K562 (cell line): ENCODE data around the gene CYP11A1. TPM values are rescaled to one million over a fixed set of nuclear protein-coding genes. Genes with fewer than 3 reads are reported as not detected.

Source experiments
- ATAC-seq: fragments of 200-7000 bp; cut with Tn5 transposase; 3 replicates; pipeline ENCODE4 v1.9.1; 2020; ENCODE audit warnings: moderate library complexity
- BruUV-seq: library from RNA; stranded (reverse); fragments of 400-500 nt; replicated peaks from 2 replicates; lab custom pipeline; 2021; lab: Mats Ljungman, UMichigan
- CTCF ChIA-PET: fragments of 300-600 bp; formaldehyde crosslinking; extraction: SDS; loops from one replicate; lab custom pipeline; 2021; ENCODE audit warnings: low intra/inter-chr PET ratio; lab: Yijun Ruan, JAX
- POLR2A ChIA-PET: fragments of 300-600, 350-650 bp; sonication (Branson Sonifier 250); formaldehyde crosslinking; extraction: SDS; loops from one replicate; lab custom pipeline; 2021; ENCODE audit warnings: antibody characterized with exemption, inconsistent platforms; lab: Yijun Ruan, JAX
- DNase-seq, 4 experiments: peaks; one replicate each; pipeline versions ENCODE4 v3.0.0 to v3.0.0-alpha.2; 2011 to 2018; ENCODE audit warnings: low spot score in 3 of 4, mixed read lengths in 3 of 4; ENCODE audit errors: extremely low read depth in 1 of 4
- FAIRE-seq: peaks from 2 replicates; lab custom pipeline; 2011; peaks lifted over from hg19 to GRCh38; lab: Jason Lieb, UNC
- H2AFZ ChIP-seq: 2 replicates; pipeline ENCODE4 v1.6.0; 2011; ENCODE audit warnings: low read depth, low read length, control low read depth, inconsistent platforms
- H3K27ac ChIP-seq: fragments of 200-600 bp; 3 replicates; pipeline ENCODE4 v1.8.0; 2011; ENCODE audit warnings: low read depth, mild to moderate bottlenecking, control low read depth, inconsistent platforms, low read length, moderate library complexity, mixed read lengths; ENCODE audit errors: extremely low read depth
- H3K27me3 ChIP-seq, 2 experiments: fragments of 300-600 bp in 1 of 2; 2 replicates in 1 of 2; 3 replicates in 1 of 2; pipeline versions ENCODE4 v1.6.0 to v1.8.0; 2011; ENCODE audit warnings: inconsistent platforms in 2 of 2, low read length in 2 of 2, mild to moderate bottlenecking in 1 of 2, mixed read lengths in 1 of 2, moderate library complexity in 1 of 2; ENCODE audit not compliant: control insufficient read depth in 2 of 2, insufficient read depth in 2 of 2
- H3K36me3 ChIP-seq: fragments of 300-600 bp; 3 replicates; pipeline ENCODE4 v1.8.0; 2011; ENCODE audit warnings: mild to moderate bottlenecking, low read length, inconsistent platforms; ENCODE audit not compliant: control insufficient read depth, insufficient read depth
- H3K4me1 ChIP-seq, 2 experiments: fragments of 200-600 bp in 1 of 2; replicated peaks in 1 of 2; 2 replicates in 1 of 2; 3 replicates in 1 of 2; pipeline versions ENCODE4 v1.5.1 to v1.8.0; 2011; ENCODE audit warnings: inconsistent platforms in 2 of 2, low read length in 2 of 2, mild to moderate bottlenecking in 1 of 2, mixed read lengths in 1 of 2, moderate library complexity in 1 of 2; ENCODE audit not compliant: control insufficient read depth in 2 of 2, insufficient read depth in 2 of 2
- H3K4me2 ChIP-seq: 2 replicates; pipeline ENCODE4 v1.6.1; 2011; ENCODE audit warnings: low read length, control low read depth, inconsistent platforms, mixed read lengths; ENCODE audit not compliant: insufficient read depth
- H3K4me3 ChIP-seq: fragments of 200-600 bp; sonication (generic), shearing (Covaris generic); 2 replicates; pipeline ENCODE4 v1.5.1; 2016; ENCODE audit warnings: control low read depth, inconsistent platforms
- H3K79me2 ChIP-seq: fragments of 200-600 bp; 3 replicates; pipeline ENCODE4 v1.8.0; 2011; ENCODE audit warnings: low read length, inconsistent platforms; ENCODE audit not compliant: control insufficient read depth, insufficient read depth
- H3K9ac ChIP-seq, 2 experiments: 2 replicates each; pipeline versions ENCODE4 v1.6.0 to v1.6.1; 2011; ENCODE audit warnings: low read depth in 2 of 2, low read length in 2 of 2, control low read depth in 1 of 2, inconsistent platforms in 1 of 2, mild to moderate bottlenecking in 1 of 2, mixed read lengths in 1 of 2; ENCODE audit not compliant: insufficient read depth in 1 of 2
- H3K9me1 ChIP-seq: one replicate; pipeline ENCODE4 v1.6.0; 2011; ENCODE audit warnings: inconsistent platforms, mild to moderate bottlenecking, low read length, moderate library complexity; ENCODE audit not compliant: control insufficient read depth, insufficient read depth
- H3K9me3 ChIP-seq: replicated peaks from 2 replicates; pipeline ENCODE4 v1.5.1; 2011; ENCODE audit warnings: low read depth, low read length, inconsistent platforms; ENCODE audit not compliant: control insufficient read depth, insufficient read depth
- H4K20me1 ChIP-seq: replicated peaks from 2 replicates; pipeline ENCODE4 v1.6.1; 2011; ENCODE audit warnings: low read length, inconsistent platforms, mixed read lengths; ENCODE audit not compliant: control insufficient read depth, insufficient read depth
- ATF7 ChIP-seq: fragments of 450-650 bp; IDR thresholded peaks from 2 replicates; pipeline ENCODE4 v1.7.1; 2014; ENCODE audit warnings: mild to moderate bottlenecking, moderate library complexity
- FOSL1 ChIP-seq: fragments of 200-800 bp; sonication (Bioruptor generic); conservative IDR thresholded peaks from 2 replicates; pipeline ENCODE4 v1.6.1; 2016; ENCODE audit warnings: missing genetic modification characterization, missing compliant biosample characterization
- NFE2 ChIP-seq: IDR thresholded peaks from 2 replicates; pipeline ENCODE4 v1.6.1; 2014; ENCODE audit warnings: antibody characterized with exemption, low read depth
- SMARCE1 ChIP-seq: fragments of 450-650 bp; IDR thresholded peaks from 2 replicates; pipeline ENCODE4 v1.7.1; 2016; ENCODE audit warnings: mild to moderate bottlenecking
- SOX6 ChIP-seq: fragments of 450-650 bp; IDR thresholded peaks from 2 replicates; pipeline ENCODE4 v1.6.1; 2014; ENCODE audit warnings: mild to moderate bottlenecking
- WGBS: fragments of 100-300 bp; shearing (Covaris generic); methylation state at CpG from one replicate; pipeline ENCODE4 v1.1.6; 2016; ENCODE audit warnings: low coverage, mixed read lengths; ENCODE audit not compliant: insufficient coverage; ENCODE audit errors: missing lambda C conversion rate; 5-methylcytosine and 5-hydroxymethylcytosine counted together
- in situ Hi-C: fragments of 300-500 bp; cut with MboI; formaldehyde crosslinking; loops from 4 replicates; pipeline ENCODE4 v1.15.0; 2018; ENCODE audit warnings: inconsistent platforms, mixed read lengths
- intact Hi-C: fragments of 100-400 bp; cut with micrococcal nuclease; formaldehyde crosslinking; loops from 2 replicates; pipeline ENCODE4 v1.14.2; 2022
- polyA plus RNA-seq, 8 experiments: library from polyadenylated mRNA; depleted of rRNA in 4 of 8; stranded (reverse) in 5 of 8; unstranded in 3 of 8; fragments of >200 nt; fragmentation: Nextera tagmentation in 2 of 8; fragmentation: Illumina TruSeq in 1 of 8; extraction: Ambion mirVana in 2 of 8; extraction: Trizol in 1 of 8; gene quantifications; 2 replicates each; pipeline versions ENCODE4 v1.2.1 to v1.2.3, GENCODE V29; 2011 to 2014; ENCODE audit warnings: inconsistent platforms in 1 of 8, missing spikeins in 1 of 8
- total RNA-seq, 7 experiments: library from RNA; depleted of rRNA in 6 of 7; stranded (reverse); fragments of >200 nt in 6 of 7; fragmentation: Illumina TruSeq in 2 of 7; extraction: Trizol in 2 of 7; gene quantifications; 2 replicates each; pipeline versions ENCODE4 v1.2.1 to v1.2.3, GENCODE V29; 2011 to 2021; ENCODE audit warnings: low replicate concordance in 1 of 7
- TF ChIP-seq, protein P1 (sequence below), 2 experiments: fragments of 450-650 bp in 1 of 2; sonication (generic) in 1 of 2; formaldehyde crosslinking in 1 of 2; IDR thresholded peaks in 1 of 2; conservative IDR thresholded peaks in 1 of 2; 2 replicates each; pipeline versions ENCODE4 v1.6.1 to v1.8.1; 2016 to 2023; ENCODE audit warnings: mild to moderate bottlenecking in 2 of 2, moderate library complexity in 2 of 2, inconsistent platforms in 1 of 2, missing genetic modification reagents in 1 of 2

Gene CYP11A1
- total and polyA plus RNA-seq, 9 of the 15 experiments (the other 6 are each of a cell fraction or from before 2014, with no cell fraction given): 0.06 to 0.24 (median 0.10) TPM; not detected in 4

DNA sequence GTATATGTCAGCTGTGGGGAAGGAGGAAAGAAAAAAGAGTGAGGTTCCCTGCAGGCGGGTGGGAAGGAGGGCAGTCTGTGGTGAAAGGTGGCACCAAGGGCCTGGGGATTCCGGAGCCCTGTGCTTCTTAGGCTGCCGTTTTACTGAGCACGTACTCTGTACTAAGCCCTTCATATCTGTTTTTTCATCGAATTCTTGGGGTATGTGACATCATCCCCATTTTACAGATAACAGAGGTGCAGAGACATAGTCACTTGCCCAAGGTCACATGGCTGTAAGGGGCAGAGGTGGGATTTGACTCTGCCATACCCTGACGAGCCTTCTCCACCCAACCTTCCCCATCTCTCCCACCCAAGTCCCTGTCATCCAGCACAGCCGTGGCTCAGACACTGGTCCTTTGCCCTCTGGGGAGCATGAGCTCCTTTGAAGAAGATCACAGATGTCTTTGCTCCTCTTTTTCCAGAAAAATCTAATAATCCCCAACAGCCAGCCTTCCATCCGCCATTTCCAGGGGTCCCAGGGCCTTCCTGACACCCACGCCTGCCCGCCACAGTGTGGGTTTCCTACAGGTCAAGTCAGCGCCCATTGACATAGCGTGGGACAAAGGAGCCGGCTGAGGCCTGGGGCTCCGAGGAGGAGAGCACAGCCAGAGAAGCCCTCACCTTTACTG, 24.2 kb downstream of the CYP11A1 start:
- peak overlapping the region in 1 of 2 experiments; percentile 65; a peak in 2 of 4 replicates for H3K9ac ChIP-seq
- WGBS: under 1% methylated on average over 14 of the region's 14 CpGs

More for the DNA sequence above, 24.2 kb downstream of the CYP11A1 start:
- peak; percentile 28; the same call in 1 of the 2 replicates for TF ChIP-seq FOSL1 (tag)
- TF ChIP-seq SMARCE1: no peak
- TF ChIP-seq, protein P1, sequence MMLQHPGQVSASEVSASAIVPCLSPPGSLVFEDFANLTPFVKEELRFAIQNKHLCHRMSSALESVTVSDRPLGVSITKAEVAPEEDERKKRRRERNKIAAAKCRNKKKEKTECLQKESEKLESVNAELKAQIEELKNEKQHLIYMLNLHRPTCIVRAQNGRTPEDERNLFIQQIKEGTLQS (IDR thresholded peaks at IDR 0.05): peak; percentile 32; the same call in 1 of the 2 replicates
- TF ChIP-seq, protein P1 (CRISPR knock-in tag; conservative IDR thresholded peaks at IDR 0.05): no peak
- no peak for TF ChIP-seq NFE2
- no peak for TF ChIP-seq SOX6
- TF ChIP-seq ATF7: no peak
- DNase-seq (no peak), FAIRE-seq (no peak), ATAC-seq (no peak)
- H3K9me3 ChIP-seq: no peaks in the 10 kb centered on the region
- H3K4me2 ChIP-seq: no peak overlapping the region
- no peak overlapping the region for H3K27ac ChIP-seq
- H3K4me3 ChIP-seq: no peak overlapping the region
- peaks cover 25 to 73% of the 10 kb centered on the region in 2 experiments for H3K27me3 ChIP-seq
- H4K20me1 ChIP-seq: peaks cover 5% of the 10 kb centered on the region; the same call in 1 of the 2 replicates
- H3K4me1 ChIP-seq: peaks cover 0 to 5% of the 10 kb centered on the region in 2 experiments; a peak in 2 of 5 replicates
- intact Hi-C loops: no loop called here
- ChIA-PET CTCF (no interaction called here), POLR2A (interaction anchor here (0.6 to 1.1 kb wide), 3 partner anchors 25 to 79 kb away, joined by 3 to 4 read pairs (median 3); no protein-coding TSS in a partner anchor)
- no peaks in the 10 kb centered on the region for H3K36me3 ChIP-seq
- H2AFZ ChIP-seq: no peak overlapping the region
- no peaks in the 10 kb centered on the region for H3K79me2 ChIP-seq
- no peaks in the 10 kb centered on the region for H3K9me1 ChIP-seq
- in situ Hi-C loops: loop anchor here (25.0 kb wide), 1 partner anchor 944 kb away; the partner anchor contains the start of gene GOLGA6D
- no TSS peak for BruUV-seq
